ENCODE results near the gene ANKH.

ANKH gene

DNA sequence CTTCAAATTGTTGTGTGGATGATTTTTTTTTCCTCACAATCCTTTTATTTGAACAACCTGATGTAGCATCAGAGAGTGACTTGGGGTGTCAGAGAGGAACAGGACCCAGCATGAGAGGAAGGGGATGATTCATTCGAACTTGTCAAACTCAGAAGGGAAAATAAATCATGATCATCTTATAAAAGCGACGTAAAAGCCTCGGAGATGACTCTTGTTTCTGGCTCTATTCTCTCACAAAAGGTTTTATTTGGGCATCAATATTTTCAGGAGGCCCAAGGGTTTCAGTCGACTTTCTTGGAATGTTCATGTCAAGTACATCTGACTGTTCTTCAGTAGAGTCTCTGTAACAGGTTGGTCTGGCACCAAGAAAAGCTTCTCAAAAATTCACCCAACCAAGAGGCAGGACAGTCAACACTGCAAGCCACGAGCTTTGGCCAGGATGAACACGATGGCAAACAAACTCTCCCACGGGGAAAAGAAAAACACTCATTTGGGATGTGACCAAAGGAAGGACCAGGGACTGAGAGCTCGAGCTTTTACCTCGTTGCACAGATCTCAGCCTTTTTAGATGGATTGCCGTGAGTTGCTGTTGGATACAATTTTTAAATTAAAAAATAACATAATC is 55.1 kb downstream of the ANKH start:
- no peak overlapping the region for H3K4me3 ChIP-seq (ENCODE audit: low read length)
- DNase-seq (ENCODE audit: low read depth, low spot score), result no peak
- H3K27me3 ChIP-seq (ENCODE audit: control insufficient read depth, insufficient read depth, low read length), result no peaks in the 10 kb centered on the region
- no CpG with 5 or more reads among the region's 11 CpGs for WGBS (ENCODE audit: insufficient coverage, insufficient read length)
- no peaks in the 10 kb centered on the region for H3K4me1 ChIP-seq (ENCODE audit: control insufficient read depth, insufficient read depth, low read length)
- H3K9me3 ChIP-seq (ENCODE audit: control insufficient read depth, insufficient read depth, low read length), result no peaks in the 10 kb centered on the region
- H3K36me3 ChIP-seq (ENCODE audit: control insufficient read depth, insufficient read depth, low read length), result no peaks in the 10 kb centered on the region
- no peak overlapping the region for H3K27ac ChIP-seq (ENCODE audit: low read length)

DNA sequence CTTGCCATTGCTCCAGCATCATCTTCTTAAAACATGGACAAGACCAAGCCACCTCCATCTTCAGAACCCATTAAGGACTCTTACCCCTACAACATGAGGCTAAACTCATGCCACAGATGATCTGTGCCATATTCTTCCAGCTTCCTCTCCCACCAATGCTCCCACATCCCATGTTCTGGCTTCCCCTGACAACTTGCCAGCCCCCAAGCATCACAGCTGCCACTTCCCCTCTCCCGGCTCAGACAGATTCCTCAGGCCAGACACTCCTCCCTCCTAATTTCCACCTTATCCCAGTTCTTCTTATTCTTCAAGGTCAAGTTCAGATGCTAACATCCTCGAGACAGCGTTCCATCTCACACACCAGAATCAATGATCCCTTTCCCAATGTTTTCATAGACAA is 57.8 kb downstream of the ANKH start:
- Histone ChIP-seq H3K4me3 (ENCODE audit: low read length) (no peak overlapping the region), H3K9me3 (ENCODE audit: control insufficient read depth, insufficient read depth, low read length) (no peaks in the 10 kb centered on the region), H3K27me3 (ENCODE audit: control insufficient read depth, insufficient read depth, low read length) (no peaks in the 10 kb centered on the region), H3K36me3 (ENCODE audit: control insufficient read depth, insufficient read depth, low read length) (no peaks in the 10 kb centered on the region), H3K4me1 (ENCODE audit: control insufficient read depth, insufficient read depth, low read length) (peaks cover 2% of the 10 kb centered on the region; the same call in 1 of the 2 replicates), H3K27ac (ENCODE audit: low read length) (no peak overlapping the region)
- WGBS (ENCODE audit: insufficient coverage, insufficient read length), result no CpG with 5 or more reads among the region's 3 CpGs
- DNase-seq (ENCODE audit: low read depth, low spot score), result no peak

DNA sequence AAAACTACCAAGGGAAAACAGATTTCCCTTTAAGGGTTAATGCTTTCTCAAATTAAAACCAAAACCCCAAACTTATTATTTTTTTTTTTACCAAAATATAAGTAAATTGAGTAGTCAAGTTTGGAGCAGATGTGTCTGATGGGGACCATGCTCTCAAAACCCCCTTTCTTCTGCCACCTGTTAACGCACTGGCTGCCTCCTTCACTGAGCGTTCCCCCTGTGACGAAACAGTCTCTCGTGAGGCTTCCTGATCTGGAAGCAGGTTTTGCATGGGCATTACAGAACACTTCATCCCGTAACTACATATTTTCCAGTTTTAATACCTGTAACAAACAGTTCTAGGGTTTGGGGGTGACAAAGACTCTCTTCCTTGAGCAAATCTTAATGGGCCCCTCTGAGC is 59.4 kb downstream of the ANKH start:
- no peaks in the 10 kb centered on the region for H3K9me3 ChIP-seq (ENCODE audit: control insufficient read depth, insufficient read depth, low read length)
- no peak overlapping the region for H3K4me3 ChIP-seq (ENCODE audit: low read length)
- H3K27ac ChIP-seq (ENCODE audit: low read length), result no peak overlapping the region
- WGBS (ENCODE audit: insufficient coverage, insufficient read length), result no CpG with 5 or more reads among the region's 5 CpGs
- H3K4me1 ChIP-seq (ENCODE audit: control insufficient read depth, insufficient read depth, low read length), result peaks cover 2% of the 10 kb centered on the region; the same call in 1 of the 2 replicates
- no peaks in the 10 kb centered on the region for H3K27me3 ChIP-seq (ENCODE audit: control insufficient read depth, insufficient read depth, low read length)
- no peaks in the 10 kb centered on the region for H3K36me3 ChIP-seq (ENCODE audit: control insufficient read depth, insufficient read depth, low read length)
- no peak for DNase-seq (ENCODE audit: low read depth, low spot score)

GRCh38 chr5:14810928-14811572 is 60.5 kb downstream of the ANKH start:
- no peak overlapping the region for H3K27ac ChIP-seq (ENCODE audit: low read length)
- no peak for DNase-seq (ENCODE audit: low read depth, low spot score)
- H3K27me3 ChIP-seq (ENCODE audit: control insufficient read depth, insufficient read depth, low read length), result no peaks in the 10 kb centered on the region
- peaks cover 2% of the 10 kb centered on the region; the same call in 1 of the 2 replicates for H3K4me1 ChIP-seq (ENCODE audit: control insufficient read depth, insufficient read depth, low read length)
- no peaks in the 10 kb centered on the region for H3K9me3 ChIP-seq (ENCODE audit: control insufficient read depth, insufficient read depth, low read length)
- no CpG with 5 or more reads among the region's 12 CpGs for WGBS (ENCODE audit: insufficient coverage, insufficient read length)
- no peaks in the 10 kb centered on the region for H3K36me3 ChIP-seq (ENCODE audit: control insufficient read depth, insufficient read depth, low read length)
- H3K4me3 ChIP-seq (ENCODE audit: low read length), result no peak overlapping the region

GRCh38 chr5:14810282-14810681 is 61.3 kb downstream of the ANKH start:
- Histone ChIP-seq H3K27ac (ENCODE audit: low read length) (no peak overlapping the region), H3K4me3 (ENCODE audit: low read length) (no peak overlapping the region), H3K9me3 (ENCODE audit: control insufficient read depth, insufficient read depth, low read length) (no peaks in the 10 kb centered on the region), H3K4me1 (ENCODE audit: control insufficient read depth, insufficient read depth, low read length) (peaks cover 2% of the 10 kb centered on the region; the same call in 1 of the 2 replicates), H3K36me3 (ENCODE audit: control insufficient read depth, insufficient read depth, low read length) (no peaks in the 10 kb centered on the region), H3K27me3 (ENCODE audit: control insufficient read depth, insufficient read depth, low read length) (no peaks in the 10 kb centered on the region)
- WGBS (ENCODE audit: insufficient coverage, insufficient read length), result no CpG with 5 or more reads among the region's 6 CpGs
- no peak for DNase-seq (ENCODE audit: low read depth, low spot score)

DNA sequence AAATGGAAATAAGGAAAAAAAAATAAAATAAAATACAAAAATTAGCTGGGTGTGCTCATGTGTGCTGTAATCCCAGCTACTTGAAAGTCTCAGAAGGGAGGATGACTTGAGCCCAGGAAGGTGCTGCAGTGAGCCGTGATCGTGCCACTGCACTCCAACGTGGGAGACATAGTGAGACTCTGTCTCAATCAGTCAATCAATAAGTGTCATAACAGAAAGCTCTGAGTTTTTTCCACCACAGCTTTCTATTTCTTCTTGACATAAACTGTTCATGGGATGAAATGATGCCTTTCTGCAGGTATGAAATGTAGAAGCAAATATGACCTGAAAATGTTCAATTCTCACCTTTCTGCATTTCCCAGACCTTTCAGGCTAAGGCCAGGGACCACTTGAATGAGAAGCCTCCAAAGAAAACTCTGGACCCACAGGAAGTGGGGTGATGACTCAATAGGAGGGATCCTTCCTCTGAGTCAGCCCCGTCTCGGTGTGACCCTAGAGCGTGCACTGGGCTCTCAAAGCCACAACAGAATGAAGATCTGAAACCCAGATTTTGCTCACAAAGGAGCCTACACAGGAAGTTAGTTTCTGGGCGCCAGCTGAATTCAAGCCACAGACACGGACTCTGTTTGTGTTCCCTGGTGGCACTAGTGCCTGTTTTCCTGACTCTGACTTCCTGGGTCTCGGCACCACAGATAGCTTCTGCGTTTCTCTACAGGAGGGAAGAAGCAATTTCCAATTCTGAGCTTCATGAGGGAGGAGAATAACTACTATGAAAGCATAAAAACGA is 62.0 kb downstream of the ANKH start:
- Histone ChIP-seq H3K4me1 (ENCODE audit: control insufficient read depth, insufficient read depth, low read length) (peaks cover 2% of the 10 kb centered on the region; the same call in 1 of the 2 replicates), H3K36me3 (ENCODE audit: control insufficient read depth, insufficient read depth, low read length) (no peaks in the 10 kb centered on the region), H3K4me3 (ENCODE audit: low read length) (no peak overlapping the region), H3K27me3 (ENCODE audit: control insufficient read depth, insufficient read depth, low read length) (no peaks in the 10 kb centered on the region), H3K27ac (ENCODE audit: low read length) (no peak overlapping the region), H3K9me3 (ENCODE audit: control insufficient read depth, insufficient read depth, low read length) (no peaks in the 10 kb centered on the region)
- DNase-seq (ENCODE audit: low read depth, low spot score), result no peak
- no CpG with 5 or more reads among the region's 11 CpGs for WGBS (ENCODE audit: insufficient coverage, insufficient read length)

GRCh38 chr5:14807471-14807870 is 64.1 kb downstream of the ANKH start:
- H3K9me3 ChIP-seq (ENCODE audit: control insufficient read depth, insufficient read depth, low read length), result no peaks in the 10 kb centered on the region
- no peaks in the 10 kb centered on the region for H3K36me3 ChIP-seq (ENCODE audit: control insufficient read depth, insufficient read depth, low read length)
- DNase-seq (ENCODE audit: low read depth, low spot score), result no peak
- H3K4me3 ChIP-seq (ENCODE audit: low read length), result no peak overlapping the region
- peaks cover 2% of the 10 kb centered on the region; the same call in 1 of the 2 replicates for H3K4me1 ChIP-seq (ENCODE audit: control insufficient read depth, insufficient read depth, low read length)
- H3K27me3 ChIP-seq (ENCODE audit: control insufficient read depth, insufficient read depth, low read length), result no peaks in the 10 kb centered on the region
- WGBS (ENCODE audit: insufficient coverage, insufficient read length), result no CpG with 5 or more reads among the region's 3 CpGs
- no peak overlapping the region for H3K27ac ChIP-seq (ENCODE audit: low read length)

- Histone ChIP-seq H3K9me3 (ENCODE audit: control insufficient read depth, insufficient read depth, low read length) (no peaks in the 10 kb centered on the region), H3K27me3 (ENCODE audit: control insufficient read depth, insufficient read depth, low read length) (no peaks in the 10 kb centered on the region), H3K36me3 (ENCODE audit: control insufficient read depth, insufficient read depth, low read length) (no peaks in the 10 kb centered on the region), H3K27ac (ENCODE audit: low read length) (no peak overlapping the region), H3K4me3 (ENCODE audit: low read length) (no peak overlapping the region), H3K4me1 (ENCODE audit: control insufficient read depth, insufficient read depth, low read length) (peaks cover 2% of the 10 kb centered on the region; the same call in 1 of the 2 replicates)
- WGBS (ENCODE audit: insufficient coverage, insufficient read length), result no CpG with 5 or more reads among the region's 7 CpGs
- no peak for DNase-seq (ENCODE audit: low read depth, low spot score)
These were observed 65.1 kb downstream of the ANKH start for GRCh38 chr5:14806456-14806855.

DNA sequence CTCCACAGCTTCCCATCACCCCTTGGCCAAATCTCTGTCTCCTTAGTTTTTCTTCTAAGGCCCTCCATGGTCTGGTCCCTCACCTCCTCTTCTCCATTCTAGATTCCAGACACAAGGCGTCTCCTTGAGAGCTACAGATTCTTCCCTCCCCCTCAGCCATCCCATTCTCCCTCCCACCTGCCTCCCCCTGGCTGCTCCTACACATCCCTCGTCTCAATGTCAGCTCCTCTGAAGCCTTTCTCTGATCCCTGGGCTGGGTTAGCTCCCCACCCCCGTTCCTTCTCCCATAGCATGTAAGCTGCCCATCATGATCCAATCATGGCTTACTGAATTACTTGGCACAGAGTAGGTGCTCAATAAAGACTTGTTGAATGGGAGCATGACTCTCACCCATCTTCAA is 69.0 kb downstream of the ANKH start:
- WGBS (ENCODE audit: insufficient coverage, insufficient read length), result no CpG with 5 or more reads among the region's 3 CpGs
- H3K4me3 ChIP-seq (ENCODE audit: low read length), result no peak overlapping the region

DNA sequence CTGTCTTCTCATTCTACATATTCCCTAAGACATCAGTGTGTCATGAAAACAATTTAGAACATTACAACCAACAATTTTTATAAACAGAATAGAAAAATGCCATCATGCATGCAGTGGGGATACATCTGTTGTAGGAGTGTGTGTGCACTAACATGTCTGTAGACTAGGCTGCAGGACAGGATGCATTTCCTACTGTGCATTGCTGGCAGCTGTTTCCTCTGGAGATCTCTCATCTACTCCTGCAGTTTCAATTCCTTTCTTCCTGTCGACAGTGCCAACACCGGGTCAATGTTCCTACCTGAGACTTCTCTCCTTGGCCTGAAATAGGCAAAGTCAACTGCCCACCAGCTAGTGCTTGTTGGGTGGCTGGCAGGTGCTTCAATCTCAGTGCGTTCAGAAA is 69.8 kb downstream of the ANKH start:
- WGBS (ENCODE audit: insufficient coverage, insufficient read length), result no CpG with 5 or more reads among the region's 3 CpGs
- H3K27me3 ChIP-seq (ENCODE audit: control insufficient read depth, insufficient read depth, low read length), result no peaks in the 10 kb centered on the region
- H3K9me3 ChIP-seq (ENCODE audit: control insufficient read depth, insufficient read depth, low read length), result no peaks in the 10 kb centered on the region; the same call in 1 of the 2 replicates
- no peak for DNase-seq (ENCODE audit: low read depth, low spot score)
- no peaks in the 10 kb centered on the region for H3K36me3 ChIP-seq (ENCODE audit: control insufficient read depth, insufficient read depth, low read length)
- H3K4me3 ChIP-seq (ENCODE audit: low read length), result no peak overlapping the region
- no peaks in the 10 kb centered on the region for H3K4me1 ChIP-seq (ENCODE audit: control insufficient read depth, insufficient read depth, low read length)
- no peak overlapping the region for H3K27ac ChIP-seq (ENCODE audit: low read length)

More for the DNA sequence above, 69.0 kb downstream of the ANKH start:
- no peaks in the 10 kb centered on the region; the same call in 1 of the 2 replicates for H3K9me3 ChIP-seq (ENCODE audit: control insufficient read depth, insufficient read depth, low read length)
- no peaks in the 10 kb centered on the region for H3K36me3 ChIP-seq (ENCODE audit: control insufficient read depth, insufficient read depth, low read length)
- H3K27me3 ChIP-seq (ENCODE audit: control insufficient read depth, insufficient read depth, low read length), result no peaks in the 10 kb centered on the region
- no peak for DNase-seq (ENCODE audit: low read depth, low spot score)
- no peaks in the 10 kb centered on the region for H3K4me1 ChIP-seq (ENCODE audit: control insufficient read depth, insufficient read depth, low read length)
- no peak overlapping the region for H3K27ac ChIP-seq (ENCODE audit: low read length)

All from iPS DF 6.9 (cell line).